PC-3 (cell line): ENCODE results near the gene SLC16A13. TPM values are rescaled to one million over a fixed set of nuclear protein-coding genes. Genes with fewer than 3 reads are reported as not detected.
"Not testable (repeated sequence)": the region's sequence is repeated elsewhere in the genome, so short reads cannot be mapped to it uniquely, and the experiment has no call there.

ENCODE experiments used
- ATAC-seq: fragments of 200-7000 bp; cut with Tn5 transposase; 2 replicates; pipeline ENCODE4 v1.9.1; 2020; ENCODE audit warnings: mild to moderate bottlenecking, moderate library complexity
- BruUV-seq: library from RNA; stranded (reverse); fragments of 400-500 nt; replicated peaks from 2 replicates; lab custom pipeline; 2021; lab: Mats Ljungman, UMichigan
- CTCF ChIA-PET: fragments of 300-600 bp; sonication (Branson Sonifier 250); formaldehyde crosslinking; loops from one replicate; lab custom pipeline; 2022; ENCODE audit warnings: antibody characterized with exemption; lab: Charles Lee
- POLR2A ChIA-PET: fragments of 300-600 bp; sonication (Branson Sonifier 250); formaldehyde crosslinking; loops from one replicate; lab custom pipeline; 2022; ENCODE audit warnings: antibody characterized with exemption; ENCODE audit not compliant: unreplicated experiment; lab: Charles Lee
- DNase-seq: peaks from one replicate; pipeline ENCODE4 v3.0.0-alpha.2; 2015
- H2AFZ ChIP-seq: fragments of 300-600 bp; sonication (generic); 2 replicates; pipeline ENCODE4 v1.6.0; 2016; ENCODE audit warnings: antibody characterized with exemption, low read length
- H3F3A ChIP-seq: fragments of 300-600 bp; sonication (generic); one replicate; pipeline ENCODE4 v1.6.0; 2017; ENCODE audit warnings: antibody characterized with exemption, low read length, control low read depth, mild to moderate bottlenecking; ENCODE audit not compliant: unreplicated experiment
- H3K27ac ChIP-seq: fragments of 300-600 bp; sonication (generic); 2 replicates; pipeline ENCODE4 v1.5.1; 2016; ENCODE audit warnings: mild to moderate bottlenecking, low read length
- H3K27me3 ChIP-seq: fragments of 300-600 bp; sonication (generic); 2 replicates; pipeline ENCODE4 v1.6.1; 2016; ENCODE audit warnings: low read length, mixed read lengths
- H3K36me3 ChIP-seq: fragments of 300-600 bp; sonication (generic); 2 replicates; pipeline ENCODE4 v1.6.1; 2016; ENCODE audit warnings: low read depth, mixed run types, low read length, mixed read lengths
- H3K4me1 ChIP-seq: fragments of 300-600 bp; sonication (generic); 2 replicates; pipeline ENCODE4 v1.5.1; 2016; ENCODE audit warnings: low read length; ENCODE audit not compliant: insufficient read depth
- H3K4me2 ChIP-seq: fragments of 300-600 bp; sonication (generic); 2 replicates; pipeline ENCODE4 v1.6.0; 2016; ENCODE audit warnings: low read length
- H3K4me3 ChIP-seq: fragments of 300-600 bp; sonication (generic); 2 replicates; pipeline ENCODE4 v1.5.1; 2016; ENCODE audit warnings: mild to moderate bottlenecking, low read length, mixed read lengths
- H3K79me2 ChIP-seq: fragments of 300-600 bp; sonication (generic); 2 replicates; pipeline ENCODE4 v1.6.1; 2017; ENCODE audit warnings: low read length, mixed read lengths
- H3K9ac ChIP-seq: fragments of 300-600 bp; sonication (generic); 2 replicates; pipeline ENCODE4 v1.6.0; 2016; ENCODE audit warnings: mild to moderate bottlenecking, low read length
- H3K9me2 ChIP-seq: fragments of 300-600 bp; sonication (generic); replicated peaks from 2 replicates; pipeline ENCODE4 v1.6.1; 2016; ENCODE audit warnings: mixed run types, low read length, mixed read lengths
- H3K9me3 ChIP-seq: fragments of 300-600 bp; sonication (generic); 2 replicates; pipeline ENCODE4 v1.6.1; 2016; ENCODE audit warnings: low read length, mixed read lengths
- H4K20me1 ChIP-seq: fragments of 300-600 bp; sonication (generic); 2 replicates; pipeline ENCODE4 v1.6.1; 2016; ENCODE audit warnings: low read length, mixed read lengths
- CTCF ChIP-seq: fragments of 300-600 bp; sonication (generic); conservative IDR thresholded peaks from 2 replicates; pipeline ENCODE4 v1.5.1; 2017; ENCODE audit warnings: antibody characterized with exemption, low read depth, mild to moderate bottlenecking, low read length
- EZH2 ChIP-seq: fragments of 300-600 bp; sonication (generic); IDR thresholded peaks from one replicate; pipeline ENCODE4 v1.6.1; 2017; ENCODE audit warnings: antibody characterized with exemption, mild to moderate bottlenecking, low read length; ENCODE audit not compliant: unreplicated experiment
- EZH2phosphoT487 ChIP-seq: fragments of 300-600 bp; sonication (generic); IDR thresholded peaks from 2 replicates; pipeline ENCODE4 v1.6.1; 2018; ENCODE audit warnings: mild to moderate bottlenecking, antibody characterized with exemption, low read length, borderline replicate concordance
- intact Hi-C: fragments of 100-400 bp; cut with micrococcal nuclease; formaldehyde crosslinking; loops from 2 replicates; pipeline ENCODE4 v1.9.0; 2023
- total RNA-seq: library from RNA; depleted of rRNA; stranded (reverse); fragments of >200 nt; gene quantifications from 2 replicates; pipeline ENCODE4 v1.2.3, GENCODE V29; 2014

SLC16A13 gene
- total RNA-seq, 1 experiment from 2014 or later, result 0.62 TPM

DNA sequence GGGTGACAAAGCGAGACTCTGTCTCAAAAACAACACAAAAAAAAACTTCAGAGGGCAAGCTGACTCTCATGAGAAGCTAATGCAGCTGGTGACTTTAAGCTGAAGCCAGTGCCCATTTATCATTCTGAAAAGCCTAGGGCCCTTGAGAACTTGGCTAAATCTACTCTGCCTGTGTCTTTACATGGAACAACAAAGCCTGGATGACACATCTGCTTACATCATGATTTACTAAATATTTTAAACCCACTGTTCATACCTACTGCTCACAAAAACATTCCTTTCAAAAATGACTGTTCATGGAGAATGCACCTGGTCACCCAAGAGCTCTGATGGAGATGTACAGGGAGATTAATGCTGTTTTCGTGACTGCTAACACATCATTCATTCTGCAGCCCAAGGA, 46.0 kb upstream of the SLC16A13 start:
- no peaks in the 10 kb centered on the region for H3K4me1 ChIP-seq
- no peak for TF ChIP-seq EZH2phosphoT487
- TF ChIP-seq EZH2, result no peak
- no peak for TF ChIP-seq CTCF
- no peaks in the 10 kb centered on the region for H3K79me2 ChIP-seq
- H3K27me3 ChIP-seq, result no peaks in the 10 kb centered on the region
- intact Hi-C loops, result no loop called here
- H3K9me2 ChIP-seq, result no peaks in the 10 kb centered on the region
- no peaks in the 10 kb centered on the region for H4K20me1 ChIP-seq
- no peak overlapping the region for H3K4me3 ChIP-seq
- H3F3A ChIP-seq, result no peaks in the 10 kb centered on the region
- CTCF ChIA-PET, result no interaction called here
- H3K36me3 ChIP-seq, result no peaks in the 10 kb centered on the region
- BruUV-seq, result no TSS peak
- DNase-seq (peak; percentile 2), ATAC-seq (no peak)
- no peak overlapping the region for H3K4me2 ChIP-seq
- POLR2A ChIA-PET, result no interaction called here
- no peak overlapping the region for H2AFZ ChIP-seq
- no peak overlapping the region for H3K27ac ChIP-seq
- H3K9ac ChIP-seq, result no peak overlapping the region
- H3K9me3 ChIP-seq, result no peaks in the 10 kb centered on the region

- POLR2A ChIA-PET, result interaction anchor here (0.6 kb wide), 1 partner anchor 8 kb away, joined by 5 read pairs; no protein-coding TSS in a partner anchor
- H2AFZ ChIP-seq, H3F3A ChIP-seq, H3K9me3 ChIP-seq, H3K4me1 ChIP-seq, H3K79me2 ChIP-seq, BruUV-seq, H3K36me3 ChIP-seq, H4K20me1 ChIP-seq, H3K4me2 ChIP-seq, H3K27ac ChIP-seq, DNase-seq, H3K4me3 ChIP-seq, H3K27me3 ChIP-seq, ATAC-seq, intact Hi-C loops, CTCF ChIA-PET, H3K9me2 ChIP-seq, H3K9ac ChIP-seq: not testable (repeated sequence)
Observed at GRCh38 chr17:6993613-6994056, 42.2 kb upstream of the SLC16A13 start.

- no peaks in the 10 kb centered on the region for H4K20me1 ChIP-seq
- intact Hi-C loops, result no loop called here
Observed at GRCh38 chr17:6994118-6994598, 41.7 kb upstream of the SLC16A13 start.

More at GRCh38 chr17:6994118-6994598, 41.7 kb upstream of the SLC16A13 start:
- Histone ChIP-seq H3K36me3 (no peaks in the 10 kb centered on the region), H3K4me3 (no peak overlapping the region), H2AFZ (no peak overlapping the region), H3K79me2 (no peaks in the 10 kb centered on the region), H3K9me3 (no peaks in the 10 kb centered on the region), H3K9ac (no peak overlapping the region), H3K27me3 (no peaks in the 10 kb centered on the region), H3K9me2 (no peaks in the 10 kb centered on the region), H3K4me2 (no peak overlapping the region), H3K4me1 (no peaks in the 10 kb centered on the region), H3F3A (no peaks in the 10 kb centered on the region), H3K27ac (no peak overlapping the region)
- ATAC-seq, result no peak
- no peak for DNase-seq
- no peak for TF ChIP-seq CTCF
- no peak for TF ChIP-seq EZH2
- no peak for TF ChIP-seq EZH2phosphoT487
- ChIA-PET CTCF (no interaction called here), POLR2A (interaction anchor here (0.6 kb wide), 1 partner anchor 9 kb away, joined by 5 read pairs; no protein-coding TSS in a partner anchor)
- BruUV-seq, result no TSS peak
